Measurements from ENCODE around the gene DGCR6L.
"Not testable (repeated sequence)": the region's sequence is repeated elsewhere in the genome, so short reads cannot be mapped to it uniquely, and the experiment has no call there.

DNA sequence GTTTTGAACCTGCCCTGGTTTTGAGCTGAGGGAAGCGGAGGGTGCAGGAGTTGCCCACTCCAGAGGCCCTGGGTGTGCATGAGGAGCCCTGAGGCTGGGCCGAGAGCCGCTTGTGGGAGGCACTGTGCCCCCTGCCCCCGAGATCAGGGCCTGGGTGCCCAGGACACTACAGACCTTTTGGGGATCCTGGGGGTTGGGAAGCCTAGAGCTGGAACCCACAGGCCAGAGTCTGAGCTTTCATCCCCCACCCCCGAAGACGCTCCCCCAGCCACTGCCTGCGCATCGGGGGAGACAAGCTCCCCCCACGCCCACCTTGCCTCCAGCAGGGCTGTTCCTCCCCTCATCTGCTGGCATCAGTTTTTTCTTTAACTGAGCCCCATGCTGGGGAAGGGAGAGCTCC, 38.4 kb downstream of the DGCR6L start:
- TF ChIP-seq, protein P1, sequence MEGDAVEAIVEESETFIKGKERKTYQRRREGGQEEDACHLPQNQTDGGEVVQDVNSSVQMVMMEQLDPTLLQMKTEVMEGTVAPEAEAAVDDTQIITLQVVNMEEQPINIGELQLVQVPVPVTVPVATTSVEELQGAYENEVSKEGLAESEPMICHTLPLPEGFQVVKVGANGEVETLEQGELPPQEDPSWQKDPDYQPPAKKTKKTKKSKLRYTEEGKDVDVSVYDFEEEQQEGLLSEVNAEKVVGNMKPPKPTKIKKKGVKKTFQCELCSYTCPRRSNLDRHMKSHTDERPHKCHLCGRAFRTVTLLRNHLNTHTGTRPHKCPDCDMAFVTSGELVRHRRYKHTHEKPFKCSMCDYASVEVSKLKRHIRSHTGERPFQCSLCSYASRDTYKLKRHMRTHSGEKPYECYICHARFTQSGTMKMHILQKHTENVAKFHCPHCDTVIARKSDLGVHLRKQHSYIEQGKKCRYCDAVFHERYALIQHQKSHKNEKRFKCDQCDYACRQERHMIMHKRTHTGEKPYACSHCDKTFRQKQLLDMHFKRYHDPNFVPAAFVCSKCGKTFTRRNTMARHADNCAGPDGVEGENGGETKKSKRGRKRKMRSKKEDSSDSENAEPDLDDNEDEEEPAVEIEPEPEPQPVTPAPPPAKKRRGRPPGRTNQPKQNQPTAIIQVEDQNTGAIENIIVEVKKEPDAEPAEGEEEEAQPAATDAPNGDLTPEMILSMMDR (conservative IDR thresholded peaks at IDR 0.05; ENCODE audit: low read depth, low read length): not testable (repeated sequence)
- not testable (repeated sequence) for TF ChIP-seq EZH2 (IDR thresholded peaks at IDR 0.05; ENCODE audit: borderline replicate concordance, low read depth, low read length, poor library complexity, severe bottlenecking)

Data from A673 (cell line).